GM19193 (cell line): ENCODE measurements around the gene CSN1S1.

ENCODE experiments used
- POLR2A ChIP-seq: IDR thresholded peaks from 4 replicates; pipeline ENCODE4 v1.6.1; 2011; ENCODE audit not compliant: insufficient read depth, insufficient read length; ENCODE audit errors: extremely low read depth

The CSN1S1 gene, protein sequence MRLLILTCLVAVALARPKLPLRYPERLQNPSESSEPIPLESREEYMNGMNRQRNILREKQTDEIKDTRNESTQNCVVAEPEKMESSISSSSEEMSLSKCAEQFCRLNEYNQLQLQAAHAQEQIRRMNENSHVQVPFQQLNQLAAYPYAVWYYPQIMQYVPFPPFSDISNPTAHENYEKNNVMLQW

DNA sequence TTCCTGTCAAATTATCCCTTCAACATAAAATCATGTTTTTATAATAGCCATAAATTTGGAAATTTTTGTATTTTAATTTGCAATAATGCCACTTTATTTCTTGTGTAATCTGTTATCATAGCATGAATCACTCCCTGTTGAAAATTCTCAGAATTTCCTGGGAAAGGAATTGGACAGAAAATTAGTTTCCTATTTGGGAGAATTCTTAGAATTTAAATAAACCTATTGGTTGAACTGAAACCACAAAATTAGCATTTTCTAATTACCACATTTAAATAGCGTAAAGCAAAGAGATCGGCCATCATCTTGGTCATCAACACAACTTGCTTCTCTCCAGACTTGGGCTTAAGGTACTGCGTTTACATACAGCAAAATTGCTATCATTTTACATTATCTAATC is at the start of gene CSN1S1:
Gene CSN1S1, plus strand, starts transcription at position 301 of the 400 bp plus-strand sequence. CDS start 1,488 bp downstream, outside the sequence.
- no peak for TF ChIP-seq POLR2A

DNA sequence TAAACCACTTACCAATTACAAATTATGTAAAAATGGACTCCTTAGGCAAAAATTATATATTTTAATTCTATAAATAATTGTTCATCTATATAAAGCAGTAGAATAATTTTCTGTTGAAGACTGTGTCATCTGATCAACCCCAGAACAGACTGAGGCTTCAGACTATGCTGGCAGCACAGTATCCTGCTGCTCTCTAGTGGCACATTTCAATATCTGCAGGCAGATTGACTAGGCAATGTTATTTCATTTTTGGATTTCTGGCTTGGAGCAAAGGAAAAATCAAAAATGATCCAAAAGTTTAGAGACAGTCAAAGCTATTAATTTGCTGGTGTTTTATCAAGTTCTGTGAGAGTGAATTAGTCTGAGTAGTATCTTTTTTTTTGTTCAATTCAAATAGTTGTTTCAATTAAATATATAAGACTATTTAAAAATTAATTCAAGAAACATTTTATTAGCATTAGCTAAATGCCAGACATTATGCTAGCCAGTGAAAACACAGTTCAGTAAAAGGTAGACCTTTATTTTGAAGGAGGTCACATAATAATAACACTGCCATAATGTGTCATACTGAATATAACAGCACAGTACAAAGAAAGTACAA is 49.6 kb upstream of the CSN1S1 start:
- TF ChIP-seq POLR2A, result no peak

DNA sequence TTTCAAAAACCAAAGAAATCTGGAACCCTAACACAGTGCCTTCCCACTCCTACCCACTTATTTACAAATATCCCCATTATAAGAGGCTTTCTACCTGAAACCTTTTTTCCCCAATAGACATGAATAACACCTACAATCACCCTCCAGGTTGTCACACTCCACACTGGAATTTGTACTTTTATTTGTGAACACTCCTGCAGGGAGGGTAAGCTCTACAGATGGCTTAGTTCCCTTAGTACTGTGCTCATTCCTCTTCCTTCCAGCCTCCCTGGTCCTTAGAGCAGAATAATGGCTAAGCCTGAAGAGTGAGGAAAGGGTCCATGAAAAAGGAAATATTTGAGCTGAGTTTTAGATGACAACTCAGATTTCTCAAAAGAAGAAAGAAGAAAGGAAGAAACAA is 48.7 kb upstream of the CSN1S1 start:
- no peak for TF ChIP-seq POLR2A

DNA sequence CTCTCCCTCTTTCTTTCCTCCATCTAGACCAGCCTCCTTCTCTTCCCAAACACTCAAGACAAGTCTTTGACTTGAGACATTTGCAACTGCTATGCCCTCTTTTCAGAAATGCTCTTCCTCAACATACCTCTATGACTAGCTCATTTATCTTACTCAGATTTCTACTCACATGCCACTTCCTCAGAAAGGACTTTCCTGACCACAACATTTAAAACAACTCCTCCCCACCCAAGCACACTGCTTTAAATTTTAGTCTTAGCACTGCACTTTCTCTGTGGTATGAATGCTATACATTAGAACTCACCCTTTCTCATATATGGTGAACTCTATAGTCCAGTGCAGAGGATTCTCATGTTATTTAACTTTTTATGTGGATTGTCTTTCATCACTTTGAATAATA is 42.5 kb upstream of the CSN1S1 start:
- no peak for TF ChIP-seq POLR2A

DNA sequence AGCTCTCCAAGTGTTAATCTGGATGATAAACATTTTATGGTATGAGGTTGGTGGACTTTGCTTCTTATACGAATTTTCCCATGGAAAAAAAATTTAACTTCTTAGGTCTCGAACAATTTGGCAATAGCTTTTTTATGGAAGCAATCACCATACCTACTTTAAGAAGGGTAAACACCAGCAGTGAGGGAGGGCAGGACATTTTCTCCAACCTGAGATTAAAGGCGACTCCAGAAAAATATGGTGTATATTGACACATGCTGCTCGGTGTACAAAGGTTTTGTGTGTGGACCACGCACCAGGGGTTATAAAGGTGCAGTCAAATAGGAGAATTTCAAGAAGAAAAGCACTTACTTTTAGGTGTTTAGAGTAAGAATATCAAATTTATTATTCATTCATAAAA is 36.7 kb upstream of the CSN1S1 start:
- no peak for TF ChIP-seq POLR2A

DNA sequence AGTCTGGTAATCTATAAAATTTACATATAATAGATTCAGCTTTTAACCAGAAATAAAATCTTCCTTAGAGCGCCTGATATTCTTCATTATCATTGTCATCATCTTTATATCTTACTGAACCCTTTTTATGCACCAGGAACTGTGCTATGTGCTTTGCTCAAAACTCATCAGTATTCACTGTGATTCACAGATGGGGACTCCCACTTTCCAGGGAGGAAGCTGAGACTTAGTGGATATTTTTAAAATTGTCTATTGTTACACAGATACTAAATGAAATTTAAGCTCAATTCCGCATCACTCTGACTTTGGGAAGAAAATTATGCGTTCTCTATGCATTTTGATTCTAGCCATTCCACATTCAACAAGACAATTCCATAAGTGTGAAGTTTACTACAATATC is 36.1 kb upstream of the CSN1S1 start:
- TF ChIP-seq POLR2A, result no peak

DNA sequence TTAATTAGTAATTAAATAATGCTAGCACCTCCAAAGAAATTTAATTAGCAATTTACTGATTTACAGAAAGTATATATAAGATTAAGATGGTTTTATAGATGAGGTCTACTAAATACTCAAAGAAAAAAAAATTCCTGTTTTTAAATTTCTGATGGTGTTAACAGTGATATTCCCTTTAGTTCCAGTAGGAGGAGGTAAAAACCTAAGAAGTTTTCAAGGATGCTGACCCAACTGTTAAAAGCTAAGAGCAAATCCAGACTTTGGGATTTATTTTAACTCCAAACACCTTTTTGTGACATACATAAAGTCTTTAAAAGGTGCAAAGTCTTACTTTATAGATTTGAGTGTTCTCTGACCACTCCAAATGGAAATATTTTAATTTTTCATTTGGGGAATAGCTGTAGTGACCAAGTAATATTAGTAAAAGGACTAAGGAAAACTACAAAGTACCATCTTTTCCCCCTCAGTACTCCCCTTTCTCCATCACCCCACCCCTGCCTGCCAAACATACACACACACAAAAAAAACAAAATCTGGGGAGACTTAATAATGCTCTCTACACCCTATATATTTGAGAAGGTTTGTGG is 34.2 kb upstream of the CSN1S1 start:
- no peak for TF ChIP-seq POLR2A

DNA sequence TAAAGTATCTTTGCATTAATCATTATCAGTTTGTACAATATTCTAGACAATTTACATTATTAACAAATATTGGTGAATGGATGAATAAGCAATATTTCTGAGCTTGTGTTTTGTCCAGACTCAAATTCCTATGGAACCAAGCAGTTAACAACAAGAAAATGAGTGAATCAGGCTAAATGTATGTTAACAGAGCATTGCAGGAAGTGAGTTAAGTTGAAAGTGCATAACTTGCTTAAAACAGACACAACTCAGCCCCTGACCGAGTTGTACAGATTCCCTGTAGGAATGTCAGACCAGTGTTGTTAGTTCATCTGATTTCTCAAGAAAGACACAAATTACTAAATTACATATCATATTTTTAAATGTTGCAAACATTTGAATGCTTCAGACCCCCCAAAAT is 23.7 kb upstream of the CSN1S1 start:
- TF ChIP-seq POLR2A, result no peak

DNA sequence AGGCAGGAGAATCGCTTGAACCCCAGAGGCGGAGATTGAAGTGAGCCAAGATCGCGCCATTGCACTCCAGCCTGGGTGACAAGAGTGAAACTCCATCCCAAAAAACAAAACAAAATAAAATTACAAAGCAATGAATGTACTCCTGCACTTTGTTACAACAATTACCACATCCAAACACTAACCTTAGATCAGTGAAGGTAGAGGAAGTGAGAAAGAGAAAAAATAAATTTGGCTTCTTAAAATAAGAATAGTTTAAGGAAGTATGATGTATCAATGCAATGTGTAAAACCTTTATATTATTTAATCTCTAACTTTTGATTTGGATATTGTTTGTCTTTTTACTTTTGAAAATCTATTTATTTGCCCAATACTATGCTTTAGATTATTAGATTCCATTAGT is 21.7 kb upstream of the CSN1S1 start:
- no peak for TF ChIP-seq POLR2A

DNA sequence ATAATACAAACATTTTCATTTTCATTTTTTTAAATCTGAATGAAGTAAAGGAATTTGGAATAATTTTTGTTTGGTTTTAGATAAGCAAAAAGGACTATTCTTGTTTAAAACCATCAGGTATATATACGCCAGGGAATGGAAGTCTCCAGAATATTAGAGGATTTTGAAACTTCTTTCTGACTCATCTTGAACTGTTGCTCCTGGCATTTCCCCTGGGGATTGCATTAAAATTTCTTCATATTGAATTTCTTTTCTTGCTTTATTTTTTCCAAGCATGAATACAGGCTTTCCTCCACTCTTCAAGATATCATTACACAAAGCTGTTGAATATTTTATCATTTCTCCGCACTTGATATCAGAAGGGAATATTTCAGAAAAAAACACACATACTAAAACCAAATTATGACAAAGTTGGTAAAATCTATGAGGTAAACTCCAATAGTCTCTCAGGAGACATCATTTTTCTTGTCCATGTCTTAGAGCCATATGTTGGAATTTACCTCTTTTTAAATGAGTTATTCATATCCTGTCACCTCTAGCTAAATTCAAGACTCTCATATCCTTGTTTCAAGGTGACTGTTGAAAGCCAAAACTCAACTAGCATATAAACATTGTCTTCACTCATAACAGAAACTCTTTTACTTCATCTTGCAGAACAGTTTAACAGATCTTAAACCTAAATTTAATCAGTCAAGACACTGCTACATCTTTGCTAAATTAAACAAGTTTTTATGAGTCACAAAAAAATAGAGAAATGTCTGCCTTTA is 20.7 kb upstream of the CSN1S1 start:
- no peak for TF ChIP-seq POLR2A

DNA sequence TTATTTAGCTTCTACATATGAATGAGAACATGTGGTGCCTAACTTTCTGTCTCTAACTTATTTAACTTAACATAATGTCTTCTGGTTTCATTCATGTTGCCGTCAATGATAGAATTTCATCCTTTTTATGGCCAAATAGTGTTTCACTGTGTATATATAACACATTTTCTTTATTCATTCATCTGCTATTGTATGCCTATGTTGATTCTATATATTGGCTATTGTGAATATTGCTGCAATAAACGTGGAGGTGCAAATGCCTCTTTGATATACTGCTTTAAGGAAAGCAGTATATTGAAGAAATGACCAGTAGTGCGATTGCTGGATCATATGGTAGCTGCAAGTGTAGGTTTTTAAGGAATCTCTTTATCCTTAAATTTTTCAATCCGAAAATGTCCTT is 10.0 kb upstream of the CSN1S1 start:
- no peak for TF ChIP-seq POLR2A

DNA sequence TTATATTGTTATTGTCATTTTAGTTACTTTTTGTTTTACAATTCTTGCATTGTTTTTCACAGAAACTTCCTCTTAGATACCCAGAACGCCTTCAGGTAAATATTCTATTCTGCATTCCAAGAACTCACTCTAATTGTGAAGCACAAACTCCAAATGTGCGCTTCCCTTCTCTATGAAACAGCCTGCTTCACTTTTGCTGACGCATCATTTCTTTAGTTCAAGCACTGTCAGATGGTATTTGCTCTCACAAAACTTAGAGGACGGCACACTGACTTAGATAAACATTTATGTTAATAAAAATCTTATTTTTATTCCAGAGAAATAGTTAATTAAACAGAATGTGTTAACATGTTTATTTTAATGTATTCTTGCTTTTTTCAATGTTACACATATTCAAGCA is 3.3 kb downstream of the CSN1S1 start:
- TF ChIP-seq POLR2A, result no peak

DNA sequence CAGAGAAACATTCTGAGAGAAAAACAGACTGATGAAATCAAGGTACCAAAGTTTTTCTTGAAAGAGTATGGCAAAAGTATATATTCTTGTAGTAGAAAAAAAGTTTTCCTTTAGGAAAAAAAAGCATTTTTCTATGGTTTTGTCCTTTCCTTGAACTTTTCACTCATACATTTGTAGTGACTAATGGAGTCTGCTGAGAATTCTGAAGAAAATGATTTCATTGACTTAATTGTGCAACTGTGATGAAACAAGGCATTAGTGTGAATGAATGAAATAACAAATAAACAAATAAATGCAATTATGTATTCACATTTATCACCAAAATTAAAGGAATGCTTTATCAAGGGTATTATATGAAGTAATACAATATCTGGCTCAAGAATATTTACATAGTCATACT is 5.7 kb downstream of the CSN1S1 start:
- no peak for TF ChIP-seq POLR2A

DNA sequence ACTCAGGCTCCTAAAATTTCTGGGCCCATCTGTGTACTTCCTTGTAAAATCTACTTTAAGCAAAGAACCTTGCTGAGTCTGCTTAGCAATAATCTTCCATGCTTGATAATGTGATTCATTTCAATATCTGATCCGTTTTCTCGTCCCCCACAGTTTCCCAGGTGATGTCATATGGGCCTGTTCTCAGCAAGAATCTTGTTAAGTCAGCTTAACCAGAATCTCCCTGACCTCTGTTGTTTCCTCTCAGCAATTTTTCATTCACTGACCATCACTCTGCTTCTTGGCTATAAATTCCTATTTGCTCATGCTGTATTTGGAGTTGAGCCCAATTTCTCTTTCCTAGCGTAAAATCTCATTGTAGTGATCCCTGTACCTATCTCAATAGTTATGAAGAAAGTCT is 20.7 kb downstream of the CSN1S1 start:
- no peak for TF ChIP-seq POLR2A

DNA sequence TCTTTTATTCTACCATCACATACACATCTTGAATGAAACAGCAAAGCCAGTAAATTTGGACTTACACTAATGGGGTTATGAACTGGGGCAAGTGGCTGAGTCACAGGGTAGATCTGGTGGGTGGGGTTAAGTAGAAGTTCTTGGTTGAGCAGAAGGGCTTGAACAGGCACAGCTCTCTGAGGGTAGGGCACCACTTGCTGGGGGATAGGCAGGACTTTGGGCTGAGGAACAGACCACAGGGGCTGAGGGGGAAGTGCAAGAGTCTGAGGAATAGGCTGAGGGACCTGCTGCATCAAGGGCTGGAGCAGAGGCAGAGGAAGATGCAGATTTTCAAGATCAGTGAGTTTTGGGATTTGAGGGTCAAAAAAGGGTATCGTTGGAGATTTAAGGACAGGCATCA is 26.3 kb downstream of the CSN1S1 start:
- TF ChIP-seq POLR2A, result no peak

DNA sequence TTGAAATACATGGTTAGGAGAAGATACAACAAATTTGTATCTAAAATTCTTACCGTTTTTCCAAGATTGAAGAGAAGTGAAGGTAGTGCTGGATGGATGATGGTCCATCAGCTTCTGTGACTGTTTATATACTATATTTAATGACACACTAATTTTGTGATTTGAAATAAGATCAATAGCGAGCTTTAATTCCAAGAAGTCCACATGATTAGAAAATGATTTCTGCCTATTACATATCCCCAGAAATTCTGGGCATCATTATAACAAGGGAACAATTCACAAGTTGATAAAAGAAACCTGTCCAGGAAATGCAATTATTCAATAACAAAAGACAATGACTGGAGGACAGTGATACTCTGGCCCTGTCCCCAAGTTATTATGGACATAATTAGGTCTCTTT is 34.8 kb downstream of the CSN1S1 start, which contains the start of gene CSN2:
Gene CSN2, minus strand, starts transcription at position 101 of the 400 bp plus-strand sequence. CDS start 4,733 bp downstream, outside the sequence.
- TF ChIP-seq POLR2A, result no peak
